ENCODE measurements around the gene FHOD3.

Gene FHOD3

DNA sequence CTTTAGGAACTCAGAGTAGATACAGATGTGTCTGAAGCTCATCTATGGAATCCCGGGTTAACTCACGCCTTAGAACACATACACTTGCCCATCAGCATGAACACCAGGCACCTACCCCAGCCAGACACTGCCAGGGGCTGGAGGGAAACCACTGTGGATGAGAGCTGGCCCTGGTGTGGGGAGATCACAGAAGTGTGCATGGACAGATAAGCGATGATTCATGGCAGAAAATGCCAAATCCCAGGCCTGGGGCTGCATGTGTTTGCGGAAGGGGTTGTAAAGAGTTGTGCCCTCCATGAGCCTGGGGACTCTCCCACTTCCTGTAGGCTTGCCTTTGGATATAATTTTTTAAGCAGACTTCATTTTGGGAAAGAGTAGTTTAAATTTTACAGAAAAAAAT lies 193.4 kb downstream of the FHOD3 start:
- no peak for DNase-seq

DNA sequence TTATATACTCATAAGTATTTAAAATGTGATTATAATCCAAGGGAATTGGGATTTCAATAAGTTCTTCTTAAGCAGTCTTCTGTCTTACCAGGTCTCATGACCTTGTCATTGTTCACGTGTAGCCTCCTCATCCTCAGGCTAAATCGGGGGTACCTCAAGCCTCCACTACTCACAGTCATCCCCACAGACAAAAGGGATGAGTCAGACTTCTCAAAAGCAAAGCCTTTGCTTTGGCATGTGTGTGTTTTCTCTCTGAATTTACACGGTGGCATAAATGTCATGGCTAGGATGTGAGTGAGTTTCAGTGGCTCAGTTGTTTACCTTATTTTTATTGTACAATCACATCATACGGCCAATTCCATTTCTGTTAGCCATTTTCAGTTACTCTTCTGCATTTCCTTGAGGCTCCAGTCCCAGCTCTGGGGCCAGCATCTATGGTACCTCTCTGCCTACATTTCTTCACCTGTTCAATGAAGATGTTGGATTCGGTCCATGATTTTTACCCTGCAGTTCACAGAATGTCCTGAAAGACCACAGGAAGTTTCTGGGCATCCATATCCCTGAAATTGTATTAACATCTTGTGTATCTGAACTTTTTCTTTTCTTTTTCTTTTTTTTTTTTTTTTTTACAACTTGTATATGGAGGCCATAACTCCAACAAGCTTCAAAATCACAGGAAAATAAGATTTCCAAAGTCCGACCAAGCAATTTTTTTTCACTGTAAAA lies 195.3 kb downstream of the FHOD3 start:
- no peak for DNase-seq

DNA sequence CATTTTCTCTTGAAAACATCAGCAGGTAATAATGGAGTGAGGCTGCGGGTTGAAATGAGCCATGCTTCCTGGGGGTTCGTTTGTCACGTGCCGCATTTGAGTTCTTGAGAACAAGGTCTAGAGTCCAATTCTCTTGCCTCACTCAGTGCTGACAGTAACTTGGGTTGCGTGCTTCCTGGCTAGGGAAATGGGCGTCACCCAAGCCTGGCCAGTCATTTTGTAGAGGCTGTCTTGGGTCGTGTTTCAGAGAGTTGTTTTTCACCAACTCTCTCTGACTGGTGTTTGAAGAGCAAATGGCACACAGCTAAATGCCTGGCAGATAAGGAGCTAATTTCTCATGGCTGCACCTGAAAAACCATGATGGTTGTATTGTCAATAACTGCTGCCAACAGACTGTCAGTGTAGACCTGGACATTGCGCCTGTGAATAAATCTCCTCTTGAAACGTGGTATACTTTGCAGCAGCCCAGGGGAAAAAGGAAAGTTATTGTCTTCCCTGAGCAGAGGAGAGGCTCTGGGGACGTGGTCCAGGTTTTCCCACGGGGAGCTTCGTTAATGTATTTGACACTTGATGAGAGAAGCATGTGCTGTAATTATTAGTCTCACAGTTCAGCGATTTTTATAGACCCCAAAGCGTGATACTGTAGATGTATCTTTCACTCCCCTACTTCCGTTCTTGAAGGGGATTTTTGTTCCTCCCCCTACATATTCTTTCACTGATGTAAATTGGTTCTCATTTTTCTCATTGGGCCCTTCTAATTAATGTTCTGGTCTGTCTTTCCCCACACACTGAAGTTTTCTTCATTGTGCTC lies 196.0 kb downstream of the FHOD3 start:
- DNase-seq: no peak

DNA sequence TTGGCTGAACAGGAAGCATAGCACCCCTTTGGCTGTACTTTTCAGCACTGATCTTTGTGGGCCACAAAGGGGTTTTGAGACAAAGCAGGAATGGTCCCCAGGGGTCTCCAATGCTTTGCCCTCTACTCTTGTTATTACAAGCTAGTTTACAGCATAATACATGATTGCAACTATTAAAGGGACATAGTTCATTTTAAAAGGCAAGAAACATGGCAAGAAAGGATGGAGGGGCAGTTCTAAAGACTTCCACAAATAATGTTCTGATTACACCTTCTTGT lies 196.6 kb downstream of the FHOD3 start:
- no peak for DNase-seq

DNA sequence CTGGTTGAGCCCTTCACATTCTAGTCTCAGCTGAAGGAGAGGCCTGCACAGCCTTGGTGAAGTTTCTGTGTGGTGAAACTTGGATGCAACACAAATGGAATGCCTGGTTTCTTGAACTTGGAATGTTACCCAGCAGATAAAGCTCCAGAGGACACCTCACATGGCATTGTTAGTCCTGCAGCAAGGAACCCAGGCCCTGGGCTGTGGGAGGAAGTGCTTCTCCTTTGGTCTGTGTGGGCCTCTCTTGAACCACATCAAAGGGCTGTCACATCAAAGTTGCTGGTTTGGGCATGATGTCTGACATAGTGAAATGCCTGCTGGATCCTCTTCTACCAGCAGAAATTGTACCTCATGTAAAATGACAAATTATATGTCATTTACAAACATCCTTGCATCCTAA lies 198.5 kb downstream of the FHOD3 start:
- no peak for DNase-seq

DNA sequence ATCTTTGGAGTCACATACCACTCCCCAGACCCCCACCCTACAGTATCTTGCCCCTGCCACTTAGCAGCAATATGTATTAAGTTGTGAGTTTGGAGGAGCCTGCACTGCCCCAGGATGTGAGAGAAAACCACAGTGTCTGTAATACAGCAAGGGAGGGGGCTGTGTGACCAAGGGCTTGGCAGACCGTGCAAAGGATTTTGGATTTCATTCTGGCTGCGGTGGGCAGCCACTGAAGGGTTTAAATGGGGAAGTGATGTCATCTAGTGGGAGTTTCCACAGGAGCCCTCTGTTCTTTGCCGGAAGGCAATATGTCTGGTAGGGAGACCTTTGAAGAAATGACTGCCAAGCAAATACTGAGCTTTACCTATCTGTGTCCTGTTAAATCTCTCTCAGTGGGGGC lies 202.4 kb downstream of the FHOD3 start:
- no peak for DNase-seq

DNA sequence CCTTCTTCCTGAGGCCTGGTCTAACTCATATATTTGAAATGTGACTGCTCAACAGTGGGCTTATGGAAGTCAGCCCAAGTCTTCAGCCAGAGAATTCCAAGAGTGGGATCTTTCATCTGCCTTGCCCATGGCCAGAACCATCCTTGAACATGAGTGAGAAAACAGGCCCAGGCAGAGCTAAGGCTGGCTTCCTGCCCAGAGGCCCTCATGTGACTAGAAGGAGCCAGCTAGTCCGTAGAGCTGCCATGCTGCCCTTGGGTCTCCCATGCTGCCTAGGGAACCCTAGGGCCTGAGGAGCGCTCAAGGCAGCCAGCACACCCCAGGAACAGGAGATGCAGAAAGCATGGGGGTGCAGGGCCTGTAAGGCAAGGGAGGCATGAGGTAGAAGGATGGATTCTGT lies 203.6 kb downstream of the FHOD3 start:
- no peak for DNase-seq

DNA sequence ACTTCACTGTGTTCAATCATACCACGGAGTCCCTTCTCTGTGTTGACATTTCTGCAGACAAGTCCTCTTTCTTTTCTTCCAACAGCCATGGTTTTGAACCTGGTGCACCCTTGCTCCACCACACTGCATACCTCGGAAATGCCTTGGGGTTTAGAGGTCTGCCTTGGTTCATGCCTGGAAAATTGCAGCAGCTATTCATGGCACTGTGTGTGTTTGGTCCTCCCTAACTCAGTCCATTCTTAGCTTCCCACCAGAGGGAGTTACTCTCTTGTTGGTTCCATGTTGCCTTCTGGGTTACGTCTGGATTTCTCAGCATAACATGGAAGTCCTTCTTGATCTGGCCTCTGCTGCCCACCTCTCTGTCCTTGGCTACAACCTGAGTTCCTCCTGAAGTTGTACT lies 206.0 kb downstream of the FHOD3 start:
- DNase-seq: no peak

DNA sequence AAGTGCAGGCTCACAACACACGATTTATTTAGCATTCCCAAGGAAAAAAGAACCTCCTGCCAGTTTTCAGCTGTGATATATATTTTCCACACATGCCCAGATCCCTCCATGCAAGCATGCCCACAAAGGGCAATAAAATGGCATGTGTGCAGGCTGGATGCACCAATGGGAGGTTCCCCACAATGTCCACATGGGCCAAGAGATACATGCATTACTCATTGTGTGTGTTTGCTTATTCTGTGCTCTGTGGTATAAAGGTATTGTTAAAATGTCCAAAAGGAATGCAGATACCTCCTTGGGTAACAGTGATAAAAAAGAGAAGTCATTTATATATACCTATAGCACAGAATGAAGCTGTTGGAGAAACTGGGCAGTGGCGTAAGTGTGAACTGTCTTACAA lies 207.4 kb downstream of the FHOD3 start:
- DNase-seq: no peak

DNA sequence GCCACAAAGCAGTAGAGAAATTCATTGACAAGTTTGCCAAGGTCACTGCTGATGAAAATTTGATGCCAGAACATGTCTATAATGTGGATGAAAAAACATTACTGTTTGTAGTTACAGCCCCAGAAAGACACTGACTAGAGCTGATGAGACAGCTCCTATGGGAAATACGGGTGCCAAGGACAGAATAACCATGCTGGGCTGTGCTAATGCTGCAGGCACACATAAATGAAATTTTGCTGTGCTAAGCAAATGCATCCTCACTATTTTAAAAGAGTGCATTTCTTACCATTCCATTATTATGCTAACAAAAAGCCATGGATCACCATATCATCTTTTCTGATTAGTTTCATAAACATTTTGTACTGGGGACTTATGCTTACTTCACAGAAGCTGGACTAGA lies 208.2 kb downstream of the FHOD3 start:
- DNase-seq: no peak

DNA sequence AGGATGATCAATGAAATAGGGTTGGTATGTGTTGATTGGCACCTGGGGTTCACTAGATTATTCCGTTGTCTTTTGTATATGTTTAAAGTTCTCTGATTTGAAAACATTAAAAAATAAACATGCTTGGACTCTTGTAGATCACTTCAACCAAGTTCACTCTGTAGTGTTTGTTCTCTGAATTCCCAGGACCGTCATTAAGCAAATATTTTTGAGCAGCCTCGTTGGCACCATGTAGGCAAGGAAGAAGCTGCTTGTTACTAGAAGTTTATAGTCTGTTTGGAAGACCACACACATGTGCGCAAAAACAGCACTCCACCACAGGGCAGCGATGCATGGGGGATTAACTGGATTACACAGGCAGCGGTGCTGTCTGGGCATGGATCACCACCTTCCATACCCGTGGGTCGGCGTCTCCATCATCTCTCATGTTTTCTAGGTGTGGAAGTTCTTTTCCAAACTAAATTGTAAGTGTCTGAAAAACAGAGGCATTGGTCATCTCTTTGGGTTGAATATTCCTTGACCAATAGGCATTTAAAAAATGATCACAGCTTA lies 212.2 kb downstream of the FHOD3 start:
- no peak for DNase-seq

DNA sequence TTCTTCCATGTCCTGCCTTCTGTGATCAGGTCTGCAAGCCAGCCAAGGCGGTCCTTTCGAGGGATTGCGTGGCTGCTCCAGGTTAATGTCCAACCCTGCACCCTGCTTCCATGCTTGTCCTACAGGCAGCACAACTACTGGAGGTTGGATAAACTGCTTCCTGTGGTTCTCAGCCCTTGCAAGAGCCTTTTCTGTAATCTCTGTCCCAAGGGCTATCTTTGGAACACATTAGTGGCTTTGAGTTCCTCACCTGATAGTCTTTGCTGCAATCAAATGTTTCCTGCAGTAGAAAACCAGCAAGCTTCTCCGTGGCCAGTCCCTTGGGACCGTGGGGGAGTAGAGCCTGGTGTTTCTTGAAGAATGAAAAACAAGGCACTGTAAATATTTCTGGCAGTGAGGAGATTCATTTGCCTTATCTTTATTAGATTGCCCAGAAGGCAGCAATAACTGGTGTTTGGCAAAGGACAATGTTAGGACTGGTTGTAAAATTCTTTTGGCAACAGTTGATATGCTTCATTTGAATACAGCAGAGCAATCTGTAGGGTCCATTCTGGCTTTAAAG lies 214.4 kb downstream of the FHOD3 start:
- DNase-seq: no peak

DNA sequence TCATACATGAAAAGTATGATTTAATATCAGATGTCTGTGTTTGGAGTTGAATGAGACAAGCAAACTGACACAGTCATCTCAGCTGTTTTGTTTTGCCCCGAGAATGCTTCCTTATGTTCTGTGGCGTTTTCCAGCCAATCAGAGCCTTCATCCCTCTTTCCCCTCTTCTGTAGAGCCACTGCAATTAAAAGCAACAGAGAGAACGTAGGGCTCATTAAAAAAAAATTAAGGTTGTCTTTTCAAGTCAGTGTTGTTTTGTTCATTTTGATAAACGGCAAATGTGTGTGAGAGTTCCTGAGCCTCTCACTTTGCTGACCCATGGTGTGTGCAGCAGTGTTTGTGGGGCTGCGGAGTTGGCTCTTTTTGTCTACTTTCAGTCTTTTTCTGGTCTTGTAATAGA lies 216.0 kb downstream of the FHOD3 start:
- DNase-seq: no peak

DNA sequence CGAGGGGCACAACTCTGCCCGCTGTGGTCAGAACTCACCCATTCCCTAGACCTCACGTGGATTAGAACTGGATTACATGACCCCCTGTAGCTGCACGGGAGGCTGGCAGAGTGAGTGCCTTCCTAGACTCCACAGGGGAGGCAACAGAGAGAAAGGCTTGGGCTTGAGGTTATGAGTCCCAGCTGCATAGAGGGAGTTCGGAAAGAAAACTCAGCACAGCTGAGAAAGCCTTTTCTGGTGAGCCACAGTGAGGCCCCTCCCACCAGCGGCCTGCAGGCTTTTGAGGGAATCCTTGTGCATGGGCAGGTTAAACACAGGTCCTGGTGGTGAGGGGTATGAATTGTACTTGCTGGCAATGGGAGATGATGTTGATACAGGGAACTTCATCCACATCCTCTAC lies 217.3 kb downstream of the FHOD3 start:
- no peak for DNase-seq

DNA sequence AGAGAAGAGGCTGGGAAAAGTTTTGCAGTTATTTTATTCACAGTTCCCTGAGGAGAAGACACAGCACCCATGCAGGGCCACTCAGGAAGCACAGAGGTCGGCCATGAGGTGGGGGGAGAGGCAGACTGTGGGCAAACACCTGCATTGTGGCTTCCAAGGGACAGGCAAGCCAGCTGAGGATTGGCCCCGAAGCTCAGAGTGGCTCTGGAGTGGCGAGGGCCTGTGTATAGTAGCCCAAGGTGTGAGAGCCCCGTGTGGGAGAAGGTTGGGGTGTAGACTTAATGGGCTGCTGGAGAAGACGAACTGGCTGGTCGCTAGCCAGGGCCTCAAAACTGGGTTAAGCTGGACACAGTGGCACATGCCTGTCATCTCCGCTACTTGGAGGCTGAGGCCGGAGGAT lies 218.7 kb downstream of the FHOD3 start:
- no peak for DNase-seq

DNA sequence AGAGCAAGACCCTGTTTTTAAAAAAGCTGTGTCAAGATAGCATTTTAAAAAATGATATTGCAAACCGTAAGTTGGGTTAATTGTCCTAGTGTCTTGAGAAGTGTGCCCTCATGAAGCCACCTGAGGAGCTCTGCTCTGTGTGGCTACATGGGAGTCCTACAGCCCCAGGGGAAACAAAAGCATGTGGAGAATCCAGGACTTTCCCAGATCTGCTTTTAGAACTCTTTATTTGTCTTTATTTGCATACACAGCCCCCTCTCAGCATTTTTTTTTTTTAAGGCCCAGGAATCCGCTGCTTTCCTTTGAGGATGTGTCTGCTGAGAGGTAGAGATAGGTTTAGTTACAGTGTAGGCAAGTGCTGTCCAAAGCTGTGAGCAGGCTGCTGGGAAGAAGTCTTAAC lies 219.2 kb downstream of the FHOD3 start:
- DNase-seq: no peak

DNA sequence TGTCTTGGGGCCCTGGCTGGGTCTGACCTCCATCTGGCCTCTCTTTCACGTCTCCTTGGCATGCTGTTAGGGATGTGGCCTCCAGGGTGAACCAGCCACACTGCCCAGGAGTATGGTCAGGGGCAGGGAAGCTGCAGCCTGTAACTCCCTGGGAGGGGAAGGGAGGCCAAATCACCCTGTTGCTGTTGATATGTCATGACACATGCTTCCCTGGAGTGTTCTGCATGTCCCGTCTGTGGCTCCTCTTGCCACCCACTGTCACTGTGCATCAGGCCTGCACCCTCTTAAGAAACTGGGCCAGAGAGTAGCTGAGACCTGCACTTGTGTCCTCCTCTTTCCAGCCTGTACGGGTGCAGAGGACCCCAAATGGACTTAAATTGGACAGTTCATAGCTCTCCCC lies 221.3 kb downstream of the FHOD3 start:
- no peak for DNase-seq

DNA sequence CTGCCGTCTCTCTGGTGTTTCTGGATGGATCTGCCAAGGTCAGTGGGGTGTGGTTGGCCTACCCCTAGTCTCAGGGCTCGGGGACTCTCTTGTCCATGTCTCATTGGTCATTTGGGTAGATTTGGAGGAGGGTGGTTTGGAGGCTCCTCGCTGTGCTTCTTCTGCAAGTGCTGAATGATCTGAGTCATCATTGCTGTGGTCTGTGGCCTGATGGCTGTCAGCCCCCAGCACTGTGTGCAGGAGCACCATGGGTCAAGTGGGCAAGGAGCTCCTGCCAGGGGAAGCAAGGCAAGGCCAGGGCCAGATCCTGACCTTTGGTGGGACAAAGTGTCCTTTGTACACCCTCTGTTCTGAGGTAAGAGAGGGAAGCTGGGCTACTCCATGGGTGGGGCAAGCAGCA lies 221.8 kb downstream of the FHOD3 start:
- DNase-seq: no peak

DNA sequence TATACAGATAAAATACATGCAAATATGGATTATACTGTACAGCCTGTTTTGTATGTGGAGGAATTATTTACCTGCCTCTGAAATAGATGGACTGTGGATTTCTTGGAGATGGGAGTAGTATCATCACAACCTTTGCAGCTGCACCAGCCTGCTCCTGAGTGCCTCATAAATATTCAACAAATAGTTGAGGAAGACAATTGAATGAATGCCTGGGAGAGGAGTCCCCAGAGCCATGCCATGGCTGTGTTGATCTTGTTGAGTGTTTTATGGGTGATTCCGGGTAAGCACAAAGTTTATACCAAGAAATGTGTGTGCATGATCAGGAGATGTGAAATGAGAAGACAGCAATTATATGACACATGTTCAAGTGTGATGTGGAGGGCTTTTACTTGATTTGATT lies 225.0 kb downstream of the FHOD3 start:
- DNase-seq: no peak

DNA sequence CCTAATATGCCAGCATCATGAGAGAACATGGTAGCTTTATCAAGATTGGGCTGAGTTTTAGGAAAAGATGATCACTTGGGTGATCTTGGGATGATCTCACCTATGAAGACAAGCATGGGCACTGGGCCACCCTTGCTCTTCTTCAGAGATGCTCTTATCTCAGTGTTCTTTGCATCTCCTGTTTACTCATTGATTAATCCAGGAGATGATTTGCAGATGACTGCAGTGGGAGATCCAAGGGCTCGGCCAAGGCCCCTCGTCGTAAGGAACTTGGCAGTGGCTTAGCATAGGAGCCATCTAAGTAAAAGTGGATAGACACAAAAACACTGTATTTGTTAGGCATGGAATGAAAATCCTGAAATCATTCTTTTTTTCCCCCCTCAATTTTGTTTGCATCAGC lies 228.4 kb downstream of the FHOD3 start:
- DNase-seq: no peak

DNA sequence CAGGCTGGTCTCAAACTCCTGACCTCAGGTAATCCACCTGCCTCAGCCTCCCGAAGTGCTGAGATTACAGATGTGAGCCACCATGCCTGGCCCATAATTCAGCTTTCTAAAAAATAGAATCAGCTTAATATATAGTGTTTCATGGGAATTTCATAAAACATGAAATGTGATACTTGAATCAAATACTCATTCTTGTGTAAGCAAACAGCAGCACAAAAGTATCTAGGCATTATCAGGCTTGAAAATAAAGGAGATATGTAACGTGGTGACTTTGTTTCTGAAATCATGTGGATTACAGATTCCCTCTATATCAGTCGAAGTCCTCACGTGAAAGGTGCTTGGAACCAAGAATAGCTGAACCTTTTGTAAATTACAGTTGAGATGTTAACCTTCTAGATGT lies 229.1 kb downstream of the FHOD3 start:
- DNase-seq: no peak

DNA sequence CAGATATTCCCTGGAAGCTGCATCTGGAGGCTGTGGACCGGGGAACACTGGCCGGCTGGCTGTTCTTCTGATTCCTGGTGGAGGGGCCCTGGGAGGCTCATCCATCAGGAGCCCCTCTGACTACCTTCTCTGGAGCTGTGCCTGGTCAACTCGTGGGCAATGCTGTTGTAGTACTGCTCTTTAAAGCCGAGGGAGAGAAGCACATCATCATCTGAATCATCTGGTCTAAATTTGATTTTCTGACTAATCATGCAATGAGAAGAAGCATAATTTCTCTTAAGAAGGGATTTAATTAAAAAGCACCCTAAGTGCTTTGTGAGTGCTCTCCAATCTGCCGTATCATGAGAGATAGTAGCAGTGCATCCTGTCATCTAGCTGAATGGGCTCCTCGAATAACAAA lies 229.5 kb downstream of the FHOD3 start:
- no peak for DNase-seq

DNA sequence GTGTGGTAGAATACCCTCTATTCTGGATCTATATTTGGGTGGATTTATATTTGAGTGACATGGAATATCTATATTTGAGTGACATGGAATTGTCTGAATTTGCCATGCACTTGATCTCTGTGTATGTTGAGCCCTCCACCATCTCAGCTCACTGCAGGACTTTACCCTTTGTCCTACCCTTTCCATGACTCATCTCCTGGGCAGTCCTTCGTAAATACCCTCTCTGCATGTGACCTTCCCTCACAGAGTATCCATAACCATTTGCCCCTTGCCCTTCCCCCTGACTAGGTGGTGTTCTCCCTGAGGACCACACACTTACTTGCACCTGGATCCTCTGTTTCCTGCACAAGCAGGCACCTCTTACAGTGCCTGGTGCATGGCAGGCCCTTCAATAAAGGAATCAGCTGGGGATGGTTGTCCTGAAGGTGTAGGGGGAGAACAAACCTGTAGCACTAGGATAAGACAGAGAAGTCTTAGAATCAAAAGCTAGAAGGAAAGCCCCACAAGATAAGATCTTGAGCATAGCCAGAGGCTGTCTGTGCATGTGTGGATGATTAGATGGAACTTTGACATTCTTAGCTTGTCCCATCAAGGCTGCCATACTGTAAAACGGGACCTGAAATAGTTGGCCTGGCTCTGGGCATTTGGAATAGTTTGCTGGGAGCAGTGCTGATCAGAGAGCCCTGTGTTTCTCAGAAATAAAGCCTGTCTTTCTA lies 230.4 kb downstream of the FHOD3 start:
- DNase-seq: no peak

DNA sequence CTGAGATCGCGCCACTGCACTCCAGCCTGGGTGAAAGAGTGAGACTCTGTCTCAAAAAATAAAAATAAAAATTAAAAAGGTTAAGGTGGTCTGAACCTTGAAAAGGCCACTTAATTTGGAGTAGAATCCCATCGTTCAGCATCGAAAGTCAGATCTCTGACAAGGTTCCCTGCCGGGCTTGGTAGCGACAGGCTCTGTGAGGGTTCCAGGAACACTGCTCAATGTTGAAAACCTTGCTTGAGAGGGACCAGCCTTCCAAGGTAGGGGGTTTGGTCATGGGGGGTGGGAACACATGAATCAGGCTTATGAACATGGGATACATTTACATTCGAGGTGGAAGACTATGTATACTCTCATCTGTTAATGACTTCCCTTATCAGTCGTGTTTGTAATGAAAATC lies 232.2 kb downstream of the FHOD3 start:
- no peak for DNase-seq
